ENCODE results near the gene DPP3.

Gene DPP3

DNA sequence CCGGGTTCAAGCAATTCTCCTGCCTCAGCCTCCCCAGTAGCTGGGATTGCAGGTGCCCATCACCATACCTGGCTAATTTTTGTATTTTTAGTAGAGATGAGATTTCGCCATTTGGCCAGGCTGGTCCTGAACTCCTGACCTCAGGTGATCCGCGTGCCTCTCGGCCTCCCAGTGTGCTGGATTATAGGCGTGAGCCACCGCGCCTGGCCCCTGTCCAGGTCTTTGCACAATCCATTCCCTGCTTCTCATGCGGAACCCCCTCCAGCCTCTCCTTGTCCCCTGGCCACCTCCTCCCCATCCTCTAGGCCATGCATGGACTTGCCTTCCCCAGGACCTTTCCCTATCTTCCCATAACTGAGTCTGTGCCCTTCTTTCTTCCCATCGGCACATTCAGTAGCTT is 8.7 kb downstream of the DPP3 start:
- DNase-seq = no peak

DNA sequence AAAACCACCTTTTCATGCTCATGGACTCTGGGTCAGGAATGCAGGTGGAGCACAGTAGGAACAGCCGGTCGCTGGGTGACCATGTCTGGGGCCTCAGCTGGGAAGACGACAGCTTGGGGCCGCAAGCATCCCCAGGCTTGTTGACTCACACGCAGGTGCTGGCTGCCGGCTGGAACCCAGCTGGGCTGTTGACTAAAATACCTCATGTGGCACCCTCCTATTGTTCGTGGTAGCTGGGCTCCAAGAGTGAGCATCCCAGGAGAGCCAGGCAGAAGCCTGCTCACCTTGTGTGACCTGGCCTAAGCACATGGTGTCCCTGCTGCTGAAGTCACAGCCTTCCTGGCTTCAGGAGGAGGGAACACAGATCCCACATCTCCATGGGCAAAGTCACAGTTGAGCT is 9.4 kb downstream of the DPP3 start:
- no peak for DNase-seq

DNA sequence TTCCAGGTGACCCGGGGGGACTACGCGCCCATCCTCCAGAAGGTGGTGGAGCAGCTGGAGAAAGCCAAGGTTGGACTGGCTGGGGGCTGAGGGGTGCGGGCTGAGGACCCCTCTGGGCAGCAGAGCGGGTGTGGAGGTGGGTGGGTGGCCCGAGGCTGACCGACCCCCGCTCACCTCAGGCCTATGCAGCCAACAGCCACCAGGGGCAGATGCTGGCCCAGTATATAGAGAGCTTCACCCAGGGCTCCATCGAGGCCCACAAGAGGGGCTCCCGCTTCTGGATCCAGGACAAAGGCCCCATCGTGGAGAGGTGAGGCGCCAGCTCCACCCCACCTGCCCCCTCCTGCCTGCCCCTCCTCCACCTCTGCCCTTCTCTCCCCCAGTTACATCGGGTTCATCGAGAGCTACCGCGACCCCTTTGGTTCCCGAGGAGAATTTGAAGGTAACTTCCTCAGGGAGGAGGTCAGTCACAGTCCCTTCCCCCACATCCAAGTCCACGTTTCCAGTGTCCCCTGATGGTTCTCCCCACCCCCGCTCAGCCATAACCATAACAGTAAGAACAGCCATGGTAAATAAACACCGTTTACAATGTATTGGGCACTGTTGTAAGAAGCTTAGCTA is 11.2 kb downstream of the DPP3 start:
- no peak for DNase-seq

DNA sequence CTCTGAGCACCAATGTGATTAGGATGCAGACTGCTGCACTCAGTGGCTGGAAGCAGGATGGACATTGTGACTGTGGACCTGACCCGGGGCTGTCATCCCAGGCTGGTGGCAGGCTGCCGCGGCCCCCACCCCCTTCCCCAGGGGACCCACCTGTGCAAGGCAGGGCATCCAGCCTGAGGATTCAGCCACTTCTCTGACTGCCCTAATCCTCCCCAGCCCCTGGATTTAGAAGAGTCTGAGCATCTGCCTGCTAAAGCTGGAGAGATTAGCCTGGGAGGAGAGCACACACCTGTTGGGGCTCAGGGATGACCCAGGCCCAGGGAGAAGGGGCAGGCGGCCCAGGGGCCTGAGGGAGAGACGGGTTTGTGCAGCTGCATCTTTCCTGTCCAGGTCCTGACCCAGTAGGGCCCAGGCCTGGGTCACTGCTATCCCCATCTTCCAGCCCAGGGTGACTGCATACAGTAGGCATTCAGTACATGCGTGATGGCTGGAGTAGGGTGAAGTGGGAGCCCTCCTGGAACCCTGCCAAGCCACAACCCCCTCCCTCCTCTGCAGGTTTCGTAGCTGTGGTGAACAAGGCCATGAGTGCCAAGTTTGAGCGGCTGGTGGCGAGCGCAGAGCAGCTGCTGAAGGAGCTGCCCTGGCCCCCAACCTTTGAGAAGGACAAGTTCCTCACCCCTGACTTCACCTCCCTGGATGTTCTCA is 12.1 kb downstream of the DPP3 start:
- DNase-seq = no peak

DNA sequence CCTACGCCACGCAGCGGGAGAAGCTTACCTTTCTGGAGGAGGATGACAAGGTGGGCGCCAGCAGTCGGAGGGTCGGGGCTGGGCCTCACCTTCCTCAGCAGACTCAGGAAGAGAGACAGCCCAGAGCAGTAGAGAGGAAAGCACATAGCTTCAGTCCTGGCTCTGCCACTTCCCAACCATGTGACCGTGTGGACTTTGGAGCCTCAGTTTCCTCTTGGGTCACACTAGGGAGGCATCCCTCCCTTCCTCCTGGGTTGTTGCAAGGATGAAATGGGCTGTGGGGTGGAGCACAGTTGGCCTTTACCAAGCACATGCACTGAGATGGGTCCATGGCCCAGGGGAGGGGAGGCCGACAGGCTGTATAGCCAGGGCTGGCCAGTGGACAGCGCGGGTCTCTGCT is 12.9 kb downstream of the DPP3 start:
- no peak for DNase-seq

DNA sequence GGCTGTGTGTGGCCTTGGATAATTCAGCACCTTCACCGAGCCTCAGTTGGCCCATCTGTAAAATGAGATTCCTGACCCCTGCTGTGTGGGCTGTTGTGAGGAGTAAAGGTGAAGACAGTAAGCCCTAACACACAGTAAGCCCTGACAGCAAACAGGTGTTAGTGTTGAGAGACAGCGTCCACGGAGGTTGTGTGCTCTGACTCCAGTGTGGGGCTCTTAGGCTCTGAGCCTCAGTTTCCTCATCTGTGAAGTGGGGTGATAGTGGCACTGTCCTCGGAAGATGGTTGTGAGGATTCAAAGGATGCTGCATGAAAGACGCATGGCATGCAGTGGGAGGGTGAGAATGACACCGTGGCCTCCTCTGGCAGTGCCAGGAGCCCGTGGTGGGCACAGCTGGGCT is 14.2 kb downstream of the DPP3 start:
- no peak for DNase-seq

DNA sequence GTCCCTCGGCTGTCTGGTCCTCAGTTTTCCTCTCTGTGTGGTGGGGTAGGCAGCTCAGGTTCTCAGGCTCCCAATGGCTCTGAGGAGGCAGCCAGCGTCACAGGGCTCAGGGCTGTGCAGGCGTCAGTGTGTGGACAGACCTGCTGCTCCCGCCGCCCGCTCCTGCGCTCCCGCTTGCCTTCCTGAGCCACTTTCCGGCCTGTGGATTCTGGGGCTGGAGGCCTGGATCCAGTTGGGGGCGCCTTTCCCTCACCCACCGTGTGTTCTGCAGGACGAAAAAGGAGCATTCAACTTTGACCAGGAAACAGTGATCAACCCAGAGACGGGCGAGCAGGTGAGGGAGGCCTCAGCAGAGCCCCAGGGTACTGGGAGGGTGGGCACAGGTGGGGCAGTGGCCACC is 14.7 kb downstream of the DPP3 start:
- no peak for DNase-seq

DNA sequence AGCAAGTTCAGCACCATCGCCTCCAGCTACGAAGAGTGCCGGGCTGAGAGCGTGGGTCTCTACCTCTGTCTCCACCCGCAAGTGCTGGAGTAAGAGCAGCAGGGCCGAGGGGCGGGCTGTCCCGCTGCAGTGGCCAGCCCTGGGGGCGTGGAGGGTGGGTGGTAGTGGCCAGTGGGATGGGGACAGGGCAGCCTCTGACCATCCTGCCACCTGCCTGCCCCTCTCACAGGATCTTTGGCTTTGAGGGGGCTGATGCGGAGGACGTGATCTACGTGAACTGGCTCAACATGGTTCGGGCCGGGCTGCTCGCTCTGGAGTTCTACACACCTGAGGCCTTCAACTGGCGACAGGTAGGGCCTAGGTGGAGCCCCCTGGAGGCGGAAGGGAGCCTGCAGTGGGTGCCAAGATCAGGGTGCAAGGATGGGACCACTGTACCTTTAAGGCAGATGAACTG is 15.2 kb downstream of the DPP3 start:
- no peak for DNase-seq

DNA sequence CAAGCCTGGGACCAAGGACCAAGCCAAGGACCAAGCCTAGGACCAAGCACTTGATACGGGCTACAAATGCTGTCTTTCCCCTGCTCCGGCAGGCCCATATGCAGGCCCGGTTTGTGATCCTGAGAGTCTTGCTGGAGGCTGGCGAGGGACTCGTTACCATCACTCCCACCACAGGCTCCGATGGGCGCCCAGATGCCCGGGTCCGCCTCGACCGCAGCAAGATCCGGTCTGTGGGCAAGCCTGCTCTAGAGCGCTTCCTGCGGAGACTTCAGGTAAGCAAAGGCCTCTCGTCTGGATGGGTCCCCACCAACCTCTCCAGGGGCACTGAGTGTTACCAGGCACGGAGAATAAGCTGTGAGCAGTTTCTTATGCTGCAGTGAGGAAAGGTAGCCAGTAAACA is 17.0 kb downstream of the DPP3 start:
- DNase-seq = no peak

DNA sequence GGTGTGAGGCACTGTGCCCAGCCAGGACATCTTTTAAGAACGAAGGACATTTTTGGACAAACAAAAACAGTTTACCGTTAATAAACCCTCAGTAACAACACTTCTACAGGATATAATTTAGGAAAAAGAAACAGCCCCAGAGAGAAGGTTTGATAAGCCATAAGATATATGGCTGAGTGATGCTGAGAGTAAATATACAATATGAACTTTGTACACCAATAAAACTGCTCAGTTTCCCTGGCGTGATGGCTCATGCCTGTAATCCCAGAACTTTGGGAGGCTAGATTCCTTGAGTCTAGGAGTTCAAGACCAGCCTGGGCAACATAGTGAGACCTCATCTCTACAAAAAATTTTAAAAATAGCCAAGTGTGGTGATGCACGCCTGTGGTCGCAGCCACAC is 18.3 kb downstream of the DPP3 start:
- no peak for DNase-seq

DNA sequence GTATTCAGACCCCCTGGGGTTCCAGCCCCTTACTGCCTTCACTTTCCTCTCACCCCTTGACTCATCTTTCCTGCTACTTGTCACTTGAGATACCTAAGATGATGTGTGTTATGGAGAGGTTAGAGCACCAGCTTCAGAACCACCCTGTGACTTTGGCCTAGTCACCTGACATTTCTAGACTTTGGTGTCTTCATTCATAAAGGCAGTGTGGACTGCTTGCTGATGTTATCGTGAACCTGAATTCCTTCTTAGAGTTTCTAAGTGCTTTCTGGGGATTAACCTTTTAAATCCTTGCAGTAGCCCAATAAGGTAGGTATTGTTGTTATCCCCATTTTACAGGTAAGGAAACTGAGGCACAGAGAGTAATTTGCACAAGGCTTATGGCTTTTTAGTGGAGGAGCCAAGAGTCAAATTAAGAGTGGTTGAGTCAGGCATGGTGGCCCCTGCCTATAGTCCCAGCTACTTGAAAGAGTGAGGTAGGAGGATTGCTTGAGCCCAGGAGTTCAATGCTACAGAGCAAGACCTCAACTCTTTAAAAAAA is 25.1 kb downstream of the DPP3 start:
- DNase-seq = no peak

DNA sequence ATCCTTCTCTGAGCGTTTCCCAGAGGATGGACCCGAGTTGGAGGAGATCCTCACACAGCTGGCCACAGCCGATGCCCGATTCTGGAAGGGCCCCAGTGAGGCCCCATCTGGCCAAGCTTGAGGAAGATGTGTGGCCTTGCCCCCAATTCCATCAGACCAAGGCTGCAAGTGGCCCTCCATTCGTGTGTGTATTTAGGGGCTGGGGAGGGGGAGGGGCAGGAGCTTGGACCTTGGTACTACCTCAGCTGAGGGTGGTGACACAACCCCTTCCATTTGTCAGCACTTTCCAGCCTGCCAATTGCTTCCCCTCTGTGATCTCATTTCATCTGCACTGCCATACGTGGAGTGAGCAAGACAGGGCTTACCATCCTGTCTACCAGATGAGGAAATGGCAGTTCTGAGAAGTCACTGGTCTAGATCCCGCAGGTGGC is 28.9 kb downstream of the DPP3 start:
- DNase-seq = no peak

DNA sequence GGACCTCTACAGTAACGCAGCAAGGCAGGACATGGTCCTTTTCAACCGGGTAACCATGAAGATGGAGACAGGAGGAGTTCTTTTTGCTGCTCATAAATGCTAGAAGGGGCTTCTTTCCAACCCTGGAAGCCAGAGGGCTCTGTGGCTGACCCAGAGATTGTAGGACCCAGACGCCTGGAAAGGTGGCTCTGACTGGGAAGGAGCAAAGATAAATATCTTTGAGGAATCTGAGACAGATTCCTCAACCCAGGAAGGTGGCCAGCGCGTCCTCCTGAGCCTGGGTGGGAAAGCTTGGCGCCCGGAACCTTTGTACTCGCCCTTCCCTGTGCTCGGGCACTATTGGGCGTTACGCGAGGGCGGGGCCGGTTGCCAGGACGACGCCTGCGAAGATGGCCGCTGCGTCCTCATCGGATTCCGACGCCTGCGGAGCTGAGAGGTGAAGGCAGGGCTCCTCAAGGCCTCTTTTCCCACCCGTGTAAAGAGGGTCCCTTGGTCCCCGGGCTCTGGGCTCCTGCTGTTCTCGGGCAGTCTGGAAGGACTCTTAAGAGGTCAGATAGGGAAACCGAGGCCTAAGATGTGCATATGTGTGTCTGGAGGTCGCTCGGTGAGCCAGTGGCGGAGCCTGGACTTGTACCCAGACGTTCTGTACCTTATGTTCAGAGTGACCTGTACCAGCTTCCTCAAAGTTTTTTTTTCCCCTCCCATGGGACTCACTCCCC is 30.2 kb downstream of the DPP3 start, which contains the start of gene BBS1:
Gene BBS1, plus strand, starts transcription at position 365 of the 719 bp plus-strand sequence. Its CDS starts 25 bp downstream, at position 390.
- peak in 1 of 2 experiments; percentile 49 for DNase-seq

DNA sequence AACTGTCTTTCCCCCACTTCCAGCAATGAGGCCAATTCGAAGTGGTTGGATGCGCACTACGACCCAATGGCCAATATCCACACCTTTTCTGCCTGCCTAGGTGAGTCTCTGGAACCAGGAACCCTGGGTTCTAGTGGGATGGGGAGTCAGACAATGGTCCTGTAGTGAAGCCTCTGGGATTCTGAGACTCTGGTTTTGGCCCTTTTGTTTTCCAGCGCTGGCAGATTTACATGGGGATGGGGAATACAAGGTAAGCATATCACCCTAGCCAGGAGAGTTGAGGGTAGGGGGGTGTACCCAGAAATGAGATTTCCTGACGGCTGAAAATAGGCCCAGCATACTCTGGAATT is 30.7 kb downstream of the DPP3 start:
- no peak for DNase-seq

DNA sequence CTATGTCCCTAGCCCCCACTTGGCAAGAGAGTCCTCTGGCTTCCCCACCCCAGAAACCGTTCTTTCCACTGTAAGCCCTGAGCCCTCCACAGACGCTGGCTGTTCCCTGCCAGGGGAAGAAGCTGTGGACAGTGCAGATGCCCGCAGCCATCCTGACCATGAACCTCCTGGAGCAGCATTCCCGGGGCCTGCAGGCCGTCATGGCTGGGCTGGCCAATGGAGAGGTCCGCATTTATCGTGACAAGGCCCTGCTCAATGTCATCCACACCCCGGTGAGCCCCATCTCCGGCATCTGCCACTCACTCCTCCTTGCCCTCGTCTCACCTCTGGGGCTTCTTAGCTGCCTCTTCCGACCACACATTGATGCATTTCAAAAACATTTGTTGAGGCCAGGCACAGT is 43.4 kb downstream of the DPP3 start:
- DNase-seq = no peak

DNA sequence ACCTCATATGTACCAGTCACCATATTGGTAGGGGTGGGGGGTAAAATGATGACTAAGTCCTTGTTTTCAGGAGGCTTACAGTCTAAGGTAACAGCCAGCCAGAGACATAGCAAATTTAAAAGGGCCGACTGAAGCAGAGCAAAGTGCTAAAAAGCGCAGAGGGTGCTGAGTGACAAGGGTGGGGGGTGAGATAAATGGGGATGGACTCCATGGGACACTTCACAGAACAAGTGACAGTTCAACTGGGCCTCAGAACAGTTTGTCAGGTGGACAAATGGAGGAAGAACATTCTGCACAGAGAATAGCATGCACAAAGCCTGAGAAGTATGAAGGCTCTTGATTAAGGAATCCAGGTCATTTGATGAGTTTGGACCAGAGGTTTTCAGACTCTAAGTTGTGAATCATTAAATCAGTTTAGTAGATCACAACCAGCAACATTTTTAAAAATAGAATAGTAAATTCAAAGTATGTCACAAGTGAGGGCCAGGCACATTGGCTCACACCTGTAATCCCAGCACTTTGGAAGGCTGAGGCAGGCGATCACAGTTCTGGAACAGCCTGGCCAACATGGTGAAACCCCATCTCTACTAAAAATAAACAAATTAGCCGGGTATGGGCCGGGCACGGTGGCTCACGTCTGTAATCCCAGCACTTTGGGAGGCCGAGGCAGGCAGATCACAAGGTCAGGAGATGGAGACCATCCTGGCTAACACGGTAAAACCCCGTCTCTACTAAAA is 44.2 kb downstream of the DPP3 start:
- no peak for DNase-seq

DNA sequence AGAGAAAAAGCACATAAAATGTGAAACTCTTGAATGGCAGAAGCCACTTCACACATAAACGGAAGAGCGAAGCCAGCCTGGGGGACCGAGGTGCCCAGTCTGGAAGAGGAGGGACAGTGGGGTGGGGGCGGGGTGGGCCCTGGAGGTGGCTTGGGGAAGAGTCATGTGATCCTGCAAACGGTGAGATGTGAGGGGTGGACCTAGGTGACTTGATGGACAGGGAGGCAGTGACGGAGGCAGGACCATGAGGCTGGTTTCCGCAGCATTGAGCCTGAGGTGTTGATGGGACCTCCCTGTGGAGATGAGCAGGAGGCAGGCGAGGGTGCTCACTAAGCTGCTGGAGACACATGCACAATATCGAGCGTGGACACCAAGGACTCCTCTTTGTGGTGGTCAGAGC is 48.8 kb downstream of the DPP3 start:
- DNase-seq = no peak

DNA sequence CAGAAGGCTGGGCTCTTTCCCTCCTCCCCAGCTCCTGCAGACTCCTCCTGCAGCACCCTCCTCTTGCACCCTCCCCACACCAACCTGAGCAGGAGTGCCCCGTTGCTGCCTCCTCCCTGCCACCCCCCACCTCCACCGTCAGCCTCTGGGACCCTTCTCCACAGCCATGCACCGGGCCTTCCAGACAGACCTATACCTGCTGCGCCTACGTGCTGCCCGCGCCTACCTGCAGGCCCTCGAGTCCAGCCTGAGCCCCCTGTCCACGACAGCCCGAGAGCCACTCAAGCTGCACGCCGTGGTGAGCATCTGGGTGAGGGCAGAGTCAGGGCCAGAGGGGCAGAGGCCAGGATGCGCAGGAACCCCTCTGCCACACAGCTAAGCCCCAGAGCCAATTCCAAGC is 49.4 kb downstream of the DPP3 start:
- DNase-seq = no peak

DNA sequence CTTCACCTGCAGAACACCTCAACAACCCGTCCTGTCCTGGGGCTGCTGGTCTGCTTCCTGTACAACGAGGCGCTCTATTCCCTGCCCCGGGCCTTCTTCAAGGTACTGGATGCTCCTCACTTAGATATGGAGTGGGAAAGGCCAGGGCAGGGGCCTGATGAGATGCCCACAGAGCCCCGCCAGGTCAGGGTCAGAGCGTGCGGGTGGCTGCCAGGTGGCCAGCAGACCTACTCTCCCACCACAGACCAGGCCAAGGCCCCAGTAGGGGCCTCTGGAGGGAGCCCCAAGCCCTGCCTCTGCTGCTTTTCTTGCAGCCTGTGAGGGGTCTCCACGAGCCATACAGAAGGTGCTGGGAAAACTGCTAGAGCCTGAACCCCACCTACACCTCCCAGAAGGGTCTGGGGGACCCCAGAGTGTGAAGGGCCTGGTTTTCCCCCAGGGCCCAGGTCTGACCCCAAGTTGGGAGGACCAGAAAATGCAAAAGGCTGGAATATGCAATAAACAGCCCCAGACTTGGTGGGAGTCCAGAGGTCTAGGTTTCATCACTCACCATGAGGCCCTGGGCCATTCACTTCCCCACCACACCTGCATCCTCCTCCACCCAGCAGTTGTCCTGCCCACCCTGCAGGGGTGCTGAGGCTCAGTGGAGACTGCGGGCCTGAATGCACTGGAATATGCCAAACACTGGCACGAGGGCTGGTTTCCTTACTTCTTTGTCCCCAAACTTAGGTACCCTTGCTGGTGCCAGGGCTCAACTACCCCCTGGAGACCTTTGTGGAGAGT is 50.9 kb downstream of the DPP3 start:
- no peak for DNase-seq

DNA sequence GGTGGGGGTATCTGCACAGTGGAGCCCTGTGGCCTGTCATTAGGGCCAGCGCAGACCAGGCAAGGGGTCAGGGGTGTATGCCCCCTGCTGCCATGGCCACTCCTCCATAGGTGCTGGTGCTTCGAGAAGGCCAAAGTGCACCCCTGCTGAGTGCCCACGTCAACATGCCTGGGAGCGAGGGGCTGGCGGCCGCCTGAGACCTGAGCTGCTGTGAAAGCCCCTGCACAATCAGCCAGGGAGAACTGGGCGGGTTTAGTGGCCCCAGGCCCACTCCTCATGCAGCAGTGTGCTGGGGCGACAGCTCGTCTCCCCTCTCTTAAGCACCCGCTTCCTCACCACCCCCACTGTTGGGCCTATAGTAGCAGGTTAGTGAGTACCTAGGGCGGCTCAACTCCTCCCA is 51.6 kb downstream of the DPP3 start:
- no peak for DNase-seq

DNA sequence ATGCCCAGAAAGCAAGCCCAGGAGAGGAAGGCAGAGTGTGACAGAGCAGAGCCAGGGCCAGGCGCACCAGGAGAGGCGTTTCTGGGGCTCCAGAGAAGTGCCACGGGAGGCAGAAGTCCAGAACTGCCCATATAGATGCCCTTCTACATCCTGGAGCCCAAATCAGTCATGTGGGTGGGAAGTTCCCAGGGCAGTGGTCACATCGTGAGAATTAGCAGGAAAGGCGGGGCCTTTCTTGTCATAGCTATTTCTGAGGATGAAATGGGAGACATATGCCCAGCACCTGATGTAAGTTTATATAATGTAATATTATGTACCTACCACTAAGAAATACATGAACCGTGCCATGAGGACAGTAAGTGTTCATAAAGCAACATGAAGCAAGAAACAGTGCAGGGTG is 52.5 kb downstream of the DPP3 start:
- DNase-seq = no peak

DNA sequence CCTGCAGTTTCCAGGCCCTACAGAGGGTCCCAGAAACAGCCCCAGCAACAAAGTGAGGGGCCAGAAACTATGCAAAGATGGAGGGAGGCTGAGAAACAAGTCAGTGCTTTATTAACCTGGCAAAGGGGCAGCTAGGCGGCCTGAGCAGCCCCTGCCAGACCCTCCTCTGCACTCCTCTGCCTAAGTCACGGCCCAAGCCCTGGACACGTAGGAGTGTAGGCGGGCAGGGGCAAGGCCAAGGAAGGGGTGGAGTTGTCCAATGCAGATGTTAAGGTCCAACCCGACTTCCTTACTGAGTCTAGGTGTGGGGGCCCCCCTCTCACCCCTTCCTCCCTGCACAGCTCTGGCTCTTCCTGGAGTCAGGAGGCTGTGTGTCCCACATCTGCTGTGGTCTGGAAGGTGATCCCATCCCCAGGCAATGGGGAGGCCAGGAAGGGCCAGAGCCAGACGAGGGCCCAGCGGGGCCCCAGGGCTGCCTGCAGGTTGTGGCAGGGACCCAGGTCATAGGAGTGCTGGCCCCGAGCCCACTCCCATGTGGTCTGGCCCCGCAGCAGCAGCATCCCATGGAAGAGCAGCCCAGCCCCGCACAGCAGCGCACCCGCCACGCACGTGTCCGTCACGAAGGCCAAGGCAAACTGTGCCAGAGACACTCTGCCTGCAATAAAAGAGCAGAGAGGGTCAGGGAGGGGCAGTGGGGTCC is 59.1 kb downstream of the DPP3 start:
- DNase-seq = no peak
